ENCODE measurements around the gene ISG20.

The ISG20 gene

DNA sequence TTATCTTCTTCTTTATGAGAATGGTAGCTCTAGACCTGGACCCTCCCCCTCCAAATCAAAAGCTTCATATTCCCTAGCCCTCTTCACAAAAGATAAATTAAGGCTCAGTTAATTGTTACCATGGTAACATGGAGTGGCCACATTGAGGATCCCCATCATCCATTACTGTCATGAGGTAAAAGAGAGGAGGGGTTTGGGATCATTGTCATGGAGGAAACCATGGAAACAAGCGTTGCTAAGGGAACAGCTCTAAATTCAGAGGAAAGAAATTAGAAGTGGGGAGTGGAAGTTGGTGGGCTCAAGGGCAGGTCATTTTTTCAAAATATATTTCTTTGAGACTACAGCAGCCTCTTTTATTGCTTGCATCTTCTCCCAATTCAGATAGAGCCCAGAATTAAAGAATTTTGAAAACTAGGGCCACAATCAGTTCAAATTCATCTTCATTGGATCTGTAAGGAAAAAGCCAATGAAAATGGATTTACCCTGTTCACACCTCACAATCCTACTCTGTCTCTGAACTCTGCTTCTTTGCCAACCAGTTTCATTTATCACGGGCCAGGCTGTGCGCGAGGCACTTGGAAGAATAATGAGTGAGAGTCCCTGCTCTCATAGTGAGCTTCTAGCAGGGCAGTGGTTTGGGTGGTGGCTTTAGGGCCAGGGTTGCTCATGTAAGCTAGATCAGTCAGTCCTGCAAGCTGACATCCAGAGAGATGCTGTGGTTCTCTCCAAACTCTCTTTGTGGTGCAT lies 29.3 kb upstream of the ISG20 start:
- H3K4me3 ChIP-seq (ENCODE audit: low read depth, low read length): no peak overlapping the region
- H3K4me1 ChIP-seq (ENCODE audit: control insufficient read depth, insufficient read depth, low read length, unreplicated experiment): peaks cover 8% of the 10 kb centered on the region
- peaks cover 55% of the 10 kb centered on the region for H3K27me3 ChIP-seq (ENCODE audit: insufficient read depth, low read length)

DNA sequence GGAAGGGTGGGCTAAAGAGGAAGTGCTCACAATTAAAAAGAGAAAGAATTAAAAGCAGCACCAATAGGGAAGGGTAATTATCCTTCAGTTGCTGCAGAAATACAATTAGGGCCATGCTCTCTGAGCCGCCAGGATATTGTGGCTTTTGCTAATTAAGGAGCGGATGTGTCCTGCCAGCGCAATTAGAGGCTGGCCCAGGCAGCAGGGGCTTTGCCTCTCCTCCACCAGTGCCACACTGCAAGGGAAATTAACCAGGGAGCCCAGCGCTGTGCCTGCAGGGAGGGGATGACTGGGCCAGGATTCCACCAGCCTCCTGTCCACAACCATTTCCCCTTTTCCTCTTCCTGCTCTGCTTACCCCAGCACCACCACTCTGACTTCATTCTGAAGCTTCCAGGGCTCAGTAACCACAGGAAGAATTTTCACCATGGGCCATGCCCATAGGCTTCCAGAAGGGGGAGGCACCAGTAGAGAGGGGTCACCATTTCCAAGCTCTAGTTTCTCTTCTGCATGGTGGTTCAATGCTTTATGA lies 28.1 kb upstream of the ISG20 start:
- Histone ChIP-seq H3K27me3 (ENCODE audit: insufficient read depth, low read length) (peaks cover 43% of the 10 kb centered on the region), H3K36me3 (ENCODE audit: insufficient read depth, low read length) (no peaks in the 10 kb centered on the region), H3K27ac (ENCODE audit: low read depth, low read length) (no peak overlapping the region), H2AFZ (ENCODE audit: low read length, unreplicated experiment) (no peak overlapping the region), H3K4me1 (ENCODE audit: control insufficient read depth, insufficient read depth, low read length, unreplicated experiment) (peaks cover 8% of the 10 kb centered on the region), H3K79me2 (ENCODE audit: control insufficient read depth, insufficient read depth, low read length, unreplicated experiment) (no peaks in the 10 kb centered on the region), H3K4me3 (ENCODE audit: low read depth, low read length) (no peak overlapping the region)

More for the DNA sequence above, 29.3 kb upstream of the ISG20 start:
- Histone ChIP-seq H3K27ac (ENCODE audit: low read depth, low read length) (no peak overlapping the region), H3K36me3 (ENCODE audit: insufficient read depth, low read length) (no peaks in the 10 kb centered on the region), H3K79me2 (ENCODE audit: control insufficient read depth, insufficient read depth, low read length, unreplicated experiment) (no peaks in the 10 kb centered on the region), H2AFZ (ENCODE audit: low read length, unreplicated experiment) (no peak overlapping the region)

GRCh38 chr15:88612186-88612796 lies 26.5 kb upstream of the ISG20 start:
- Histone ChIP-seq H3K4me3 (ENCODE audit: low read depth, low read length) (no peak overlapping the region), H3K27ac (ENCODE audit: low read depth, low read length) (no peak overlapping the region), H3K4me1 (ENCODE audit: control insufficient read depth, insufficient read depth, low read length, unreplicated experiment) (peaks cover 8% of the 10 kb centered on the region), H3K36me3 (ENCODE audit: insufficient read depth, low read length) (no peaks in the 10 kb centered on the region), H3K27me3 (ENCODE audit: insufficient read depth, low read length) (peaks cover 28% of the 10 kb centered on the region), H3K79me2 (ENCODE audit: control insufficient read depth, insufficient read depth, low read length, unreplicated experiment) (no peaks in the 10 kb centered on the region), H2AFZ (ENCODE audit: low read length, unreplicated experiment) (no peak overlapping the region)

- H3K36me3 ChIP-seq (ENCODE audit: insufficient read depth, low read length): no peaks in the 10 kb centered on the region
- no peak overlapping the region for H2AFZ ChIP-seq (ENCODE audit: low read length, unreplicated experiment)
- no peak overlapping the region for H3K27ac ChIP-seq (ENCODE audit: low read depth, low read length)
- H3K27me3 ChIP-seq (ENCODE audit: insufficient read depth, low read length): peaks cover 18% of the 10 kb centered on the region
- peaks cover 8% of the 10 kb centered on the region for H3K4me1 ChIP-seq (ENCODE audit: control insufficient read depth, insufficient read depth, low read length, unreplicated experiment)
- H3K79me2 ChIP-seq (ENCODE audit: control insufficient read depth, insufficient read depth, low read length, unreplicated experiment): no peaks in the 10 kb centered on the region
- H3K4me3 ChIP-seq (ENCODE audit: low read depth, low read length): no peak overlapping the region
These were observed 25.5 kb upstream of the ISG20 start for GRCh38 chr15:88613074-88613944.

- Histone ChIP-seq H3K4me1 (ENCODE audit: control insufficient read depth, insufficient read depth, low read length, unreplicated experiment) (peaks cover 8% of the 10 kb centered on the region), H3K27ac (ENCODE audit: low read depth, low read length) (no peak overlapping the region), H3K36me3 (ENCODE audit: insufficient read depth, low read length) (no peaks in the 10 kb centered on the region)
These were observed 23.3 kb upstream of the ISG20 start for GRCh38 chr15:88615303-88616107.

DNA sequence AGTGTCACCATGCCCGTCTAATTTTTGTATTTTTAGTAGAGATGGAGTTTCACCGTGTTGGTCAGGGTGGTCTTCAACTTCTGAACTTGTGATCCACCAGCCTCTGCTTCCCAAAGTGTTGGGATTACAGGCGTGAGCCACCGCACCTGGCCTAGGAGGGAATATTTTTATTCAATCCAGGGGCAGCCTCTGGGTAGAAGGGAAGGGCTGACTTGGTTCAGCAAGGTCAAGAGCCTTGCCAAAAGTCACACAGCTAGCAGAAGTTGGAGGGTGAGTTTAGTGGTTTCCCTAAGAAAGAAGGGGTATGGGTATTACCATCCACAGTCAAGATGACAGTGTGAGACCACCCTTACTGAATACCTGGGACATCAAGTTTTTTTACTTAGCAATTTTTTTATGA lies 22.6 kb upstream of the ISG20 start:
- H3K27me3 ChIP-seq (ENCODE audit: insufficient read depth, low read length): no peaks in the 10 kb centered on the region
- peaks cover 12% of the 10 kb centered on the region for H3K4me1 ChIP-seq (ENCODE audit: control insufficient read depth, insufficient read depth, low read length, unreplicated experiment)
- H3K36me3 ChIP-seq (ENCODE audit: insufficient read depth, low read length): no peaks in the 10 kb centered on the region
- no peak overlapping the region for H2AFZ ChIP-seq (ENCODE audit: low read length, unreplicated experiment)
- no peak overlapping the region for H3K27ac ChIP-seq (ENCODE audit: low read depth, low read length)
- no peak overlapping the region for H3K4me3 ChIP-seq (ENCODE audit: low read depth, low read length)
- peaks cover 1% of the 10 kb centered on the region for H3K79me2 ChIP-seq (ENCODE audit: control insufficient read depth, insufficient read depth, low read length, unreplicated experiment)

More at GRCh38 chr15:88615303-88616107, 23.3 kb upstream of the ISG20 start:
- Histone ChIP-seq H3K79me2 (ENCODE audit: control insufficient read depth, insufficient read depth, low read length, unreplicated experiment) (no peaks in the 10 kb centered on the region), H2AFZ (ENCODE audit: low read length, unreplicated experiment) (no peak overlapping the region), H3K4me3 (ENCODE audit: low read depth, low read length) (no peak overlapping the region), H3K27me3 (ENCODE audit: insufficient read depth, low read length) (no peaks in the 10 kb centered on the region)

DNA sequence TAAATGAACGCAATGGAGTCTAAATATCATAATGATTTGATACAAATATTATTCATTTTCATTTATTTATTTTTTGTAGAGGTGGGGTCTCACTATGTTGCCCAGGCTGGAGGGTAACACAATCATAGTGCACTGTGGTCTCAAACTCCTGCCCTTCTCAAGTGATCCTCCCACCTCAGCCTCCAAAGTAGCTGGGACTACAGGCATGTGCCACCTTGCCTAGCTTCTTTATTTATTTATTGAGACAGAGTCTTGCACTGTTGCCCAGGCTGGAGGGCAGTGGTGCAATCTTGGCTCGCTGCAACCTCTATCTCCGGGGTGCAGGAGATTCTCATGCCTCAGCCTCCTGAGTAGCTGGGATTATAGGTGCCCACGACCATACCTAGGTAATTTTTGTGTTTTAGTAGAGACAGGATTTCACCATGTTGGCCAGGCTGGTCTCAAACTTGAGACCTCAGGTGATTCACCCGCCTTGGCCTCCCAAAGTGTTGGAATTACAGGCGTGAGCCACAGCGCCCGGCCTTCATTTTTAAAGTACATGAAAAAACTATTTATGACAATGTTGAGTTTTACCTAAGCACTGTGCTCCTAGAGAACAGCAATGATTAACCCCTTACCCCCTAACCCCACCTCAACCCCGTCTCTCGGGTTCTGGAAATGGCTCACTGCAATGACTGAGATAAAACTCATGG lies 21.6 kb upstream of the ISG20 start:
- Histone ChIP-seq H3K79me2 (ENCODE audit: control insufficient read depth, insufficient read depth, low read length, unreplicated experiment) (peaks cover 11% of the 10 kb centered on the region), H3K4me1 (ENCODE audit: control insufficient read depth, insufficient read depth, low read length, unreplicated experiment) (peaks cover 12% of the 10 kb centered on the region), H3K36me3 (ENCODE audit: insufficient read depth, low read length) (no peaks in the 10 kb centered on the region), H3K27me3 (ENCODE audit: insufficient read depth, low read length) (no peaks in the 10 kb centered on the region), H2AFZ (ENCODE audit: low read length, unreplicated experiment) (no peak overlapping the region), H3K4me3 (ENCODE audit: low read depth, low read length) (no peak overlapping the region), H3K27ac (ENCODE audit: low read depth, low read length) (no peak overlapping the region)

- Histone ChIP-seq H3K27ac (ENCODE audit: low read depth, low read length) (no peak overlapping the region), H3K79me2 (ENCODE audit: control insufficient read depth, insufficient read depth, low read length, unreplicated experiment) (peaks cover 17% of the 10 kb centered on the region), H3K4me1 (ENCODE audit: control insufficient read depth, insufficient read depth, low read length, unreplicated experiment) (peaks cover 12% of the 10 kb centered on the region), H2AFZ (ENCODE audit: low read length, unreplicated experiment) (no peak overlapping the region), H3K4me3 (ENCODE audit: low read depth, low read length) (no peak overlapping the region), H3K36me3 (ENCODE audit: insufficient read depth, low read length) (no peaks in the 10 kb centered on the region), H3K27me3 (ENCODE audit: insufficient read depth, low read length) (no peaks in the 10 kb centered on the region)
These were observed 21.0 kb upstream of the ISG20 start for GRCh38 chr15:88617790-88618189.

DNA sequence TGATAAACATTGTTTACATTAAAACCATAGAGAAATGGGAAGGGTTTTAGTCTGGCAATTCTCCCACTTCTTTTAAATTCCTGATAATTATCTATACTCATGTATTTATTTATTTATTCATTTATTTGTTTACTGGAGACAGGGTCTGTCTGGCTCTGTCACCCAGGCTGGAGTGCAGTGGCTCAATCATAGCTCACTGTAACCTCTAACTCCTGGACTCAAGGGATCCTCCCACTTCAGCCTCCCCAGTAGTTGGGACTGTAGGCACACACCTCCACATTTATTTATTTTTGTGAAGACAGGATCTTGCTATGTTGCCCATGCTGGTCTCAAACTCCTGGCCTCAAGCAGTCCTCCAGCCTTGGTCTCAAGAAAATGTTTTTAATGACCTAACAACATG lies 20.1 kb upstream of the ISG20 start:
- Histone ChIP-seq H3K27me3 (ENCODE audit: insufficient read depth, low read length) (no peaks in the 10 kb centered on the region), H3K27ac (ENCODE audit: low read depth, low read length) (no peak overlapping the region), H3K4me1 (ENCODE audit: control insufficient read depth, insufficient read depth, low read length, unreplicated experiment) (peaks cover 14% of the 10 kb centered on the region), H3K79me2 (ENCODE audit: control insufficient read depth, insufficient read depth, low read length, unreplicated experiment) (peaks cover 26% of the 10 kb centered on the region), H3K4me3 (ENCODE audit: low read depth, low read length) (no peak overlapping the region), H3K36me3 (ENCODE audit: insufficient read depth, low read length) (no peaks in the 10 kb centered on the region), H2AFZ (ENCODE audit: low read length, unreplicated experiment) (no peak overlapping the region)
